BLaER1 treated with 17β-estradiol and CSF1 and Interleukin-3, amounts not matched to agents 10 nM and 100 nM (cell line): ENCODE results near the gene PCYT2.
"Not testable (repeated sequence)": the region's sequence is repeated elsewhere in the genome, so short reads cannot be mapped to it uniquely, and the experiment has no call there.

ENCODE experiments used
- H3K27ac ChIP-seq, 11 experiments: shearing (Covaris generic); formaldehyde crosslinking; 2 replicates each; pipeline ENCODE4 v1.8.1; 2022
- H3K27me3 ChIP-seq, 11 experiments: shearing (Covaris generic); formaldehyde crosslinking; 2 replicates each; pipeline ENCODE4 v1.8.1; 2022
- H3K36me3 ChIP-seq, 11 experiments: shearing (Covaris generic); formaldehyde crosslinking; 2 replicates each; pipeline ENCODE4 v1.8.1; 2022
- H3K4me1 ChIP-seq, 10 experiments: shearing (Covaris generic); formaldehyde crosslinking; 2 replicates each; pipeline ENCODE4 v1.8.1; 2022
- H3K4me2 ChIP-seq, 11 experiments: shearing (Covaris generic); formaldehyde crosslinking; 2 replicates each; pipeline ENCODE4 v1.8.1; 2022
- H3K4me3 ChIP-seq, 10 experiments: shearing (Covaris generic); formaldehyde crosslinking; 2 replicates each; pipeline ENCODE4 v1.8.1; 2022
- H3K9ac ChIP-seq, 11 experiments: shearing (Covaris generic); formaldehyde crosslinking; 2 replicates each; pipeline ENCODE4 v1.8.1; 2022
- H3K9me3 ChIP-seq, 11 experiments: shearing (Covaris generic); formaldehyde crosslinking; replicated peaks in 1 of 11; 2 replicates each; pipeline ENCODE4 v1.8.1; 2022
- H4K20me1 ChIP-seq, 11 experiments: shearing (Covaris generic); formaldehyde crosslinking; 2 replicates each; pipeline ENCODE4 v1.8.1; 2022
- Cebpa-rat ChIP-seq, 11 experiments: shearing (Covaris generic); IDR thresholded peaks; 2 replicates each; pipeline ENCODE4 v1.8.1; 2022

Gene PCYT2

DNA sequence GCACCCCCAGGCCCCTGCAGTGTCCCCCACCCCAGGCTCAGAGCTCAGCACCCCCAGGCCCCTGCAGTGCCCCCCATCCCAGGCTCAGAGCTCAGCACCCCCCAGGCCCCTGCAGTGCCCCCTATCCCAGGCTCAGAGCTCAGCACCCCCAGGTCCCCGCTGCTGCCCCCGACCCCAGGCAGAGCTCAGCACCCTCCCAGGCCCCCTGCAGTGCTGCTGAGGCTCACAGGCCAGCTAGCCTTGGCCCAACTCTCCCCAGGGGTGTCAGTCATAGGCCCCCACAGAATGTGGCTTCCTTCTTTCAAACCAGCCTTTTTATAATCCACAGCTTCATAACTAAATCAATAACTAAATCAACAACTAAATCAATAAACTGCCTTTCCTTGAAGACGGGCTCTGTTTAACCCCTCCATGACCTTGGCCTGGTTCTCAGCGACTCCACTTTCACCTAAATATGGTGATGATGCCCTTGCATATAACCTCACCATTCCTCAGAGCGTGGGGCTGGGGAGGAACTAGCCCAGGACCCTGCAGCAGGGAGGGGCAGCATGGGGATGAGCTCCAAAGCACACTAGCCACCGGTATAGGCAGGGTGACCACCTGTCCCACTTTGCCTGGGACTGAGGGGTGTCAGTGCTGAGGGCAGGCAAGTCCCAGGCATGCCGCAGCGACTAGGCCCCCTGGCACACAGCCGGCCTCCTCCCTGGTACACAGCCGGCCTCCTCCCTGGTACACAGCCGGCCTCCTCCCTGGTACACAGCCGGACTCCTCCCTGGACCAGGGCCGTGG lies 44.8 kb upstream of the PCYT2 start:
- H3K9ac ChIP-seq = peak overlapping the region in 1 of 11 experiments; percentile 37; a peak in 2 of 22 replicates
- H3K27ac ChIP-seq = no peak overlapping the region
- no peak overlapping the region for H3K4me2 ChIP-seq
- no peak for TF ChIP-seq Cebpa-rat (IDR thresholded peaks at IDR 0.05)
- H3K4me1 ChIP-seq = peaks cover 12 to 27% (median 23%) of the 10 kb centered on the region in 10 experiments; a peak in 19 of 20 replicates
- H4K20me1 ChIP-seq = peaks cover 0 to 26% (median 11%) of the 10 kb centered on the region in 11 experiments; a peak in 15 of 22 replicates
- H3K9me3 ChIP-seq = no peaks in the 10 kb centered on the region
- no peaks in the 10 kb centered on the region for H3K36me3 ChIP-seq
- peaks cover 36 to 45% (median 42%) of the 10 kb centered on the region in 11 experiments for H3K27me3 ChIP-seq
- no peak overlapping the region for H3K4me3 ChIP-seq

DNA sequence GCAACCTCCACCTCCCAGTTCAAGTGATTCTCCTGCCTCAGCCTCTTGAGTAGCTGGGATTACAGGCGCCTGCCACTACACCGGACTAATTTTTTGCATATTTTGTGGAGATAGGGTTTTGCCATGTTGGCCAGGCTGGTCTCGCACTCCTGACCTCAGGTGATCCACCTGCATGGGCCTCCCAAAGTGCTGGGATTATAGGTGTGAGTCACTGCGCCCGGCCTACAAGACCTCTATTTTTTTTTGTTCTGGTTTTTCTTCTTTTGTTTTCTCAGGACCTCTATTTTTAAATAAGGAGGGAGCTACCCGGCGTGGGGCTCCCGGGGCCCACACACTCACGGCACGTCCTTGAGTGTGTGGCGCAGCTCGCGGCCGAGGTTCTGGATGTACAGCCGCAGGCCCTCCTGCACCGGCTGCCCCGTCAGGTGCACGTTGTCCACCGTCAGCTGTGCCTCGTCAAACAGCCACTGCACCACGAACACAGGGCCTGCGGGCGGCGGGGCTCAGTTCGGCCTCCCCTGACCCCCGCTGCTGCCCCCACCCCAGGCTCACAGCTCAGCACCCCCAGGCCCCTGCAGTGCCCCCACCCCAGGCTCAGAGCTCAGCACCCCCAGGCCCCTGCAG lies 44.0 kb upstream of the PCYT2 start:
- H3K36me3 ChIP-seq = no peaks in the 10 kb centered on the region
- H4K20me1 ChIP-seq = peaks cover 0 to 18% (median 4%) of the 10 kb centered on the region in 11 experiments; a peak in 15 of 22 replicates
- no peak overlapping the region for H3K4me2 ChIP-seq
- H3K9me3 ChIP-seq = no peaks in the 10 kb centered on the region
- peaks cover 28 to 37% (median 34%) of the 10 kb centered on the region in 11 experiments for H3K27me3 ChIP-seq
- peaks cover 4 to 19% (median 15%) of the 10 kb centered on the region in 10 experiments; a peak in 19 of 20 replicates for H3K4me1 ChIP-seq
- H3K4me3 ChIP-seq = no peak overlapping the region
- H3K9ac ChIP-seq = no peak overlapping the region
- no peak overlapping the region for H3K27ac ChIP-seq
- TF ChIP-seq Cebpa-rat (IDR thresholded peaks at IDR 0.05) = no peak

- no peak for TF ChIP-seq Cebpa-rat (IDR thresholded peaks at IDR 0.05)
- H3K4me3 ChIP-seq = no peak overlapping the region
- peaks cover 0 to 14% (median 0%) of the 10 kb centered on the region in 11 experiments; a peak in 4 of 22 replicates for H4K20me1 ChIP-seq
- H3K4me1 ChIP-seq = peaks cover 0 to 13% (median 7%) of the 10 kb centered on the region in 10 experiments; a peak in 13 of 20 replicates
- H3K27me3 ChIP-seq = peaks cover 21 to 29% (median 26%) of the 10 kb centered on the region in 11 experiments
- no peaks in the 10 kb centered on the region for H3K36me3 ChIP-seq
- no peak overlapping the region for H3K27ac ChIP-seq
- H3K9ac ChIP-seq = no peak overlapping the region
- no peak overlapping the region for H3K4me2 ChIP-seq
- no peaks in the 10 kb centered on the region for H3K9me3 ChIP-seq
These were observed 43.2 kb upstream of the PCYT2 start for GRCh38 chr17:81954131-81955057.

GRCh38 chr17:81953443-81953842 lies 42.2 kb upstream of the PCYT2 start:
- not testable (repeated sequence) for H3K36me3 ChIP-seq, H3K9ac ChIP-seq, H3K4me3 ChIP-seq, H4K20me1 ChIP-seq, H3K27ac ChIP-seq, H3K9me3 ChIP-seq, H3K4me1 ChIP-seq, H3K4me2 ChIP-seq
- H3K27me3 ChIP-seq = peaks cover 11 to 19% (median 17%) of the 10 kb centered on the region in 11 experiments

DNA sequence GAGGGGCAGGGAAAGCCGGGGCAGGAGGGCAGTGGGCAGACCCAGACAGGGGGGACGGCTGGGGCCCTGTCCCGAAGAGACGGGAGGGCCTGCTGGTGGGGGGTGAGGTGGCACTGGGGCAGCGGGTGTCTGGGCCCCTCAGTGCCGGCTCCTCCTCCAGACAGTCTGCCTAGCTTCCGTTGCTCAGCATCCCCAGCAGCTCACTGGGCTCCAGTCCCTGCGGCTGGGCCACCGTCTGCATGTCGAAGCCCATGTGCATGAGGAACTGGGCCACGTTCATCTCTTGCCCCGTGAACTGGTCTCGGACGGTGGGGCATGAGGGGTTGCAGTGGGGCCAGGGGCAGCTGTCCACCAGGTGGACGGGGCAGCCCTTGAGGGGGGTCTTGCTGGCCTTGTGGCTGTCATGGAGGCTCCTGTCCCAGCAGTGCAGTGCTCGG lies 41.6 kb upstream of the PCYT2 start:
- Histone ChIP-seq H3K4me2 (peak overlapping the region in 2 of 11 experiments; percentile 7 to 12; a peak in 3 of 22 replicates), H4K20me1 (no peaks in the 10 kb centered on the region), H3K9me3 (no peaks in the 10 kb centered on the region), H3K4me3 (no peak overlapping the region), H3K4me1 (peaks cover 0 to 10% (median 3%) of the 10 kb centered on the region in 10 experiments; a peak in 7 of 20 replicates), H3K9ac (no peak overlapping the region), H3K27me3 (peaks cover 5 to 13% (median 11%) of the 10 kb centered on the region in 11 experiments), H3K27ac (no peak overlapping the region), H3K36me3 (no peaks in the 10 kb centered on the region)
- no peak for TF ChIP-seq Cebpa-rat (IDR thresholded peaks at IDR 0.05)

- H3K4me2 ChIP-seq = peak overlapping the region in 1 of 11 experiments; percentile 7; a peak in 2 of 22 replicates
These were observed 40.8 kb upstream of the PCYT2 start for GRCh38 chr17:81951785-81952684.

GRCh38 chr17:81950501-81950900 lies 39.3 kb upstream of the PCYT2 start:
- no peaks in the 10 kb centered on the region for H3K36me3 ChIP-seq
- H3K4me2 ChIP-seq = no peak overlapping the region
- H3K4me1 ChIP-seq = peaks cover 0 to 13% (median 3%) of the 10 kb centered on the region in 10 experiments; a peak in 7 of 20 replicates
- H4K20me1 ChIP-seq = no peaks in the 10 kb centered on the region
- TF ChIP-seq Cebpa-rat (IDR thresholded peaks at IDR 0.05) = no peak
- H3K4me3 ChIP-seq = no peak overlapping the region
- no peaks in the 10 kb centered on the region for H3K27me3 ChIP-seq
- H3K27ac ChIP-seq = no peak overlapping the region
- H3K9me3 ChIP-seq = no peaks in the 10 kb centered on the region
- no peak overlapping the region for H3K9ac ChIP-seq

More at GRCh38 chr17:81951785-81952684, 40.8 kb upstream of the PCYT2 start:
- H3K9me3 ChIP-seq = no peaks in the 10 kb centered on the region
- peaks cover 0 to 10% (median 3%) of the 10 kb centered on the region in 10 experiments; a peak in 7 of 20 replicates for H3K4me1 ChIP-seq
- TF ChIP-seq Cebpa-rat (IDR thresholded peaks at IDR 0.05) = no peak
- no peak overlapping the region for H3K27ac ChIP-seq
- no peaks in the 10 kb centered on the region for H3K36me3 ChIP-seq
- no peaks in the 10 kb centered on the region for H4K20me1 ChIP-seq
- H3K4me3 ChIP-seq = no peak overlapping the region
- H3K27me3 ChIP-seq = peaks cover 0 to 5% (median 3%) of the 10 kb centered on the region in 11 experiments; a peak in 10 of 22 replicates
- H3K9ac ChIP-seq = no peak overlapping the region
